Measurements from ENCODE around the gene PAFAH1B1.

The PAFAH1B1 gene

DNA sequence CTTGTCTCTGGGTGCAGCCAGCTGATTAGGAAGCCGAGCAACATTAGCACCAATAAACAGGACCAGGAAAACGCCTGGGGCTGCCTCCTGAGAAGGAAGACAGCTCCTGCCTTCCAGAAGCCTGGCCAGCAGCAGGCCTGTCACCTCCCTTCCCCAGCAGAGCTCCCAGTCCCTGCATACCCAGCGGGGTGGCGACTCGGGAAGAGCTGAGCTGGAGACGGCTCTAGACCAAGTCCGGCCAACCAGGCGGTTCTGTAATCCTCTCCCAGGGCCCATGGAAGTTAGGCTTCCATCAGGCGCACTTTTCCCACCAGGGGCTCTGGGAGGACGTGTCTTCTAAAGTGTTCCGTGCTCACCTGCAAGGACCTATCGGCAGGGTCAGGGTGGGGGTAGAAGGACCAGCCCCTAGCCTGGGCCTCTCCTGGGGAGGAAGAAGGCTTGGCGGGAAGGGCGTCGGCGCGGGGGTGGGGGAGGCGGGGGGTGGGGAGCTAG, 130.1 kb downstream of the PAFAH1B1 start:
- peak; percentile 25 for DNase-seq

GRCh38 chr17:2723997-2724783, 130.7 kb downstream of the PAFAH1B1 start:
- no peak for DNase-seq

GRCh38 chr17:2724784-2725164, 131.3 kb downstream of the PAFAH1B1 start:
- DNase-seq = no peak

- no peak for DNase-seq
Observed at GRCh38 chr17:2730764-2731353, 137.4 kb downstream of the PAFAH1B1 start.

- DNase-seq = no peak
Observed at GRCh38 chr17:2731807-2732206, 138.4 kb downstream of the PAFAH1B1 start.

- DNase-seq = no peak
Observed at GRCh38 chr17:2734939-2735338, 141.5 kb downstream of the PAFAH1B1 start.

Data from NCI-H82 (cell line).